Ovary (tissue), 3 donors: ENCODE results near the gene FNIP2.

Experiments
- POLR2A ChIP-seq: fragments of 450-650 bp; IDR thresholded peaks from one replicate; pipeline ENCODE4 v1.6.1; 2017; ENCODE audit warnings: antibody characterized with exemption, mild to moderate bottlenecking, moderate library complexity
- TF ChIP-seq, protein P1 (sequence below), 3 donors: fragments of 450-650 bp in 2 of 3; fragments of 200-600 bp in 1 of 3; IDR thresholded peaks; one replicate each; pipeline versions ENCODE4 v1.5.1 to v1.8.0; 2016 to 2022; ENCODE audit warnings: antibody characterized with exemption in 3 of 3, mild to moderate bottlenecking in 1 of 3
- donor health status: DM: no; HTN: no; CAD: no.

DNA sequence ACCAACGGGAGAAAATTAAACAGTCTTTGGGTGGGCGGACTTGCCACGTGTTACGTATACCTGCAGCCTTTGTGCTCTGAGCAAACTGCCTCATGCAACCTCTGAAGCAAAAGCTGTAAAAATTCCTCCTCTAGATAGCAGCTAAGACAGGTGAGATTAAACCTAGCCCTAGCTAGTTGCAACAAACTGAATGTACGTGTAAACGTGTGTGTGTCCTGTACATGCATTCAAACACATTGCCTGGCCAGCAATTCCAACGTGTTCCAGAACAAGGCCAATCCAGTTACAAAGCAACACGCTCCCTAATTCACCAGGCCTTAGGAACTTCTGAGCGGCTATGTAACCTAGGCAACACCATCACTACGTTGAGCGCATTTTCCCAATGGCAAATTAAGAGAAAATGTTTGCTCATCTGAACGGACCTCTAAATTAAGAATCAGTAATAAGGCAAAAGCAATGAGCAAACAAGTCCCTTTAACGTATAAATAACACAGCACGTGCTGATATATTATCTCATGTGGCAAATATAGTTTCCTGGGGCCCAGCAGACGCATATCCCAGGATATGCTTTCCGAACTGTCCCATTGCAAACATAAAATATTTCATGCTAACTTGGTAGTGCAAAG lies 46.4 kb upstream of the FNIP2 start:
- TF ChIP-seq, protein P1, sequence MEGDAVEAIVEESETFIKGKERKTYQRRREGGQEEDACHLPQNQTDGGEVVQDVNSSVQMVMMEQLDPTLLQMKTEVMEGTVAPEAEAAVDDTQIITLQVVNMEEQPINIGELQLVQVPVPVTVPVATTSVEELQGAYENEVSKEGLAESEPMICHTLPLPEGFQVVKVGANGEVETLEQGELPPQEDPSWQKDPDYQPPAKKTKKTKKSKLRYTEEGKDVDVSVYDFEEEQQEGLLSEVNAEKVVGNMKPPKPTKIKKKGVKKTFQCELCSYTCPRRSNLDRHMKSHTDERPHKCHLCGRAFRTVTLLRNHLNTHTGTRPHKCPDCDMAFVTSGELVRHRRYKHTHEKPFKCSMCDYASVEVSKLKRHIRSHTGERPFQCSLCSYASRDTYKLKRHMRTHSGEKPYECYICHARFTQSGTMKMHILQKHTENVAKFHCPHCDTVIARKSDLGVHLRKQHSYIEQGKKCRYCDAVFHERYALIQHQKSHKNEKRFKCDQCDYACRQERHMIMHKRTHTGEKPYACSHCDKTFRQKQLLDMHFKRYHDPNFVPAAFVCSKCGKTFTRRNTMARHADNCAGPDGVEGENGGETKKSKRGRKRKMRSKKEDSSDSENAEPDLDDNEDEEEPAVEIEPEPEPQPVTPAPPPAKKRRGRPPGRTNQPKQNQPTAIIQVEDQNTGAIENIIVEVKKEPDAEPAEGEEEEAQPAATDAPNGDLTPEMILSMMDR (IDR thresholded peaks at IDR 0.05): no peak
- no peak for TF ChIP-seq POLR2A
